Mesodermal cell (in vitro differentiated cells): ENCODE data around the gene FLRT1. TPM values are rescaled to one million over a fixed set of nuclear protein-coding genes. Genes with fewer than 3 reads are reported as not detected.
A peak's percentile ranks its signal among the peaks of the same experiment; 100 is the strongest.

Experiments
- H3K27ac ChIP-seq: 2 replicates; pipeline ENCODE4 v1.7.0; 2013; ENCODE audit warnings: mild to moderate bottlenecking, low read depth, low read length, moderate library complexity; ENCODE audit not compliant: severe bottlenecking
- H3K36me3 ChIP-seq: 2 replicates; pipeline ENCODE4 v1.7.1; 2013; ENCODE audit warnings: mild to moderate bottlenecking, low read length, moderate library complexity; ENCODE audit not compliant: control insufficient read depth, insufficient read depth
- H3K4me1 ChIP-seq: one replicate; pipeline ENCODE4 v1.7.1; 2013; ENCODE audit warnings: mild to moderate bottlenecking, low read length; ENCODE audit not compliant: insufficient read depth, control insufficient read depth, poor library complexity, severe bottlenecking
- H3K4me3 ChIP-seq: 2 replicates; pipeline ENCODE4 v1.7.0; 2013; ENCODE audit warnings: low read length, control low read depth, mild to moderate bottlenecking; ENCODE audit not compliant: insufficient read depth, poor library complexity, severe bottlenecking; ENCODE audit errors: extremely low read depth
- H3K9me3 ChIP-seq: 2 replicates; pipeline ENCODE4 v1.7.1; 2013; ENCODE audit warnings: mild to moderate bottlenecking, low read length, moderate library complexity; ENCODE audit not compliant: control insufficient read depth
- WGBS, 2 experiments: methylation state at CpG; one replicate each; pipeline ENCODE4 v1.1.5; 2013; ENCODE audit warnings: missing lambda C conversion rate in 2 of 2; ENCODE audit not compliant: insufficient coverage in 2 of 2; 5-methylcytosine and 5-hydroxymethylcytosine counted together
- polyA plus RNA-seq, 2 experiments: library from polyadenylated mRNA; stranded (reverse); fragments of 50-300 nt; gene quantifications; one replicate each; pipeline ENCODE4 v1.2.3, GENCODE V29; 2013

FLRT1 gene, protein sequence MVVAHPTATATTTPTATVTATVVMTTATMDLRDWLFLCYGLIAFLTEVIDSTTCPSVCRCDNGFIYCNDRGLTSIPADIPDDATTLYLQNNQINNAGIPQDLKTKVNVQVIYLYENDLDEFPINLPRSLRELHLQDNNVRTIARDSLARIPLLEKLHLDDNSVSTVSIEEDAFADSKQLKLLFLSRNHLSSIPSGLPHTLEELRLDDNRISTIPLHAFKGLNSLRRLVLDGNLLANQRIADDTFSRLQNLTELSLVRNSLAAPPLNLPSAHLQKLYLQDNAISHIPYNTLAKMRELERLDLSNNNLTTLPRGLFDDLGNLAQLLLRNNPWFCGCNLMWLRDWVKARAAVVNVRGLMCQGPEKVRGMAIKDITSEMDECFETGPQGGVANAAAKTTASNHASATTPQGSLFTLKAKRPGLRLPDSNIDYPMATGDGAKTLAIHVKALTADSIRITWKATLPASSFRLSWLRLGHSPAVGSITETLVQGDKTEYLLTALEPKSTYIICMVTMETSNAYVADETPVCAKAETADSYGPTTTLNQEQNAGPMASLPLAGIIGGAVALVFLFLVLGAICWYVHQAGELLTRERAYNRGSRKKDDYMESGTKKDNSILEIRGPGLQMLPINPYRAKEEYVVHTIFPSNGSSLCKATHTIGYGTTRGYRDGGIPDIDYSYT
- polyA plus RNA-seq (2013, experiment 1 of 2), result 0.63 TPM
- polyA plus RNA-seq (2013, experiment 2 of 2), result 0.51 TPM

DNA sequence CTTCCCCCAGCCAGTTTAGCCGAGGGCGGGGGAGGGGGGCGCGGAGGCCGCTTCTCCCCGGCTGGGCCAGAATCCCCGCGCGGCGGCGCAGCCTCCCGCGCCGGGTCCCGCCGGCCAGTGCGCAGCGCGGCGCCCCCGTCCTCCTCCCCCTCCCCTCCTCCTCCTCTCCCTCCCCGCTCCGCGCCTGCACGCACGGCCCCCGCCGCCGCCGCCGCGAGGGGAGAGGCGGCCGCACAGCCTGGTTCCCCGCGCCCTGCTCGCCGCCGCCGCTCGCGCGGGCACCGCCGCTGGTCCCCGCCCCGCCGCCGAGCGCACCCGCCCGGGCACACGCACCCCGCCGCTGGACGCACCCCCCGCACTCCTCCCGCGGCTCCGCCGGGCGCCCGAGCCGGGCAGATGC lies at the start of gene FLRT1:
TSS of gene FLRT1 (plus strand) at position 356 of the 400 bp plus-strand sequence. CDS start 80,337 bp downstream, outside the sequence.
- 0% methylated on average over 3 to 25 of the region's 64 CpGs for WGBS, 2 experiments
- Histone ChIP-seq H3K36me3 (no peaks in the 10 kb centered on the region), H3K9me3 (no peaks in the 10 kb centered on the region), H3K4me3 (peak within 1 kb of the TSS; percentile 37), H3K4me1 (peaks cover 3% of the 10 kb centered on the region), H3K27ac (no peak within 1 kb of the TSS)

DNA sequence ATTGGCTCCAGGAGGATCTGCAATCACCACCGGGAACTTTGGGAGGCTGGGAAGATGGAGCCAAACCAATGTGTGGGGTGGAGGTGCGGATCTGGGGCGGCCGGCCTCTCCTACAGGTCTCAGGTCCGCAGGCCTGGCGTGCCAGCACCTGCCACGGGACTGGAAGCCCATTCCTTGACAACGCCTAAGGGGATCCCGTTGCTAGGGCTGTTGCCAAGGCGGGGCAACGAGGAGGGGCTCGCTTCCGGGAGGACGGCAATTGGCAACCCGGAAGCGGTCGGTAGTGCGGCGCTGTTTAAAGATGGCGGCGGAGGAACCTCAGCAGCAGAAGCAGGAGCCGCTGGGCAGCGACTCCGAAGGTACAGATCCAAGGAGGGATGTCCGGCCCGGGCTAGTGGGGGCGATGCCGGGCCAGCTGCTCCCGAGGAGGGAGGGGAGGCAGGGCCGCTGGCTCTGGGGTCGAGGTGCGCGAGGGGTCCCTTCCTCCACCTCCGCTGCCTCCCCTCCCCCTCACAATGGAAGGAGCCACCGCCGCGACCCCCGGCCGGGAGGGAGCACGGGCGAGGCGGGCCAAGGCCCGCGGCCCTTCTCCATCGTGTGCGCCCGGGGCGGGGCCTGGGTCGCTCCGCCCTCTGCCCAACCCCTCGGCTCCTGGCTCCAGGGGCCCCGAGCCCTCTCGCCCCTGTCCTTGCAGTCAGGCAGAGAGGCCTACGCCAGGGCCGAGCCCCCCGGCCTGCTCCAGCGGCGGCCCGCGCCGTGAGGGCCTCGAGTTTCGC lies 49.4 kb upstream of the FLRT1 start, which contains the start of gene OTUB1:
TSS of gene OTUB1 (plus strand) at position 283 of the 776 bp plus-strand sequence. CDS start at position 302, 19 bp downstream.
- Histone ChIP-seq H3K36me3 (peaks cover 32% of the 10 kb centered on the region), H3K4me3 (peak within 1 kb of the TSS; percentile 77)
- 0 to 1% methylated on average over 41 to 42 of the region's 63 CpGs for WGBS, 2 experiments

DNA sequence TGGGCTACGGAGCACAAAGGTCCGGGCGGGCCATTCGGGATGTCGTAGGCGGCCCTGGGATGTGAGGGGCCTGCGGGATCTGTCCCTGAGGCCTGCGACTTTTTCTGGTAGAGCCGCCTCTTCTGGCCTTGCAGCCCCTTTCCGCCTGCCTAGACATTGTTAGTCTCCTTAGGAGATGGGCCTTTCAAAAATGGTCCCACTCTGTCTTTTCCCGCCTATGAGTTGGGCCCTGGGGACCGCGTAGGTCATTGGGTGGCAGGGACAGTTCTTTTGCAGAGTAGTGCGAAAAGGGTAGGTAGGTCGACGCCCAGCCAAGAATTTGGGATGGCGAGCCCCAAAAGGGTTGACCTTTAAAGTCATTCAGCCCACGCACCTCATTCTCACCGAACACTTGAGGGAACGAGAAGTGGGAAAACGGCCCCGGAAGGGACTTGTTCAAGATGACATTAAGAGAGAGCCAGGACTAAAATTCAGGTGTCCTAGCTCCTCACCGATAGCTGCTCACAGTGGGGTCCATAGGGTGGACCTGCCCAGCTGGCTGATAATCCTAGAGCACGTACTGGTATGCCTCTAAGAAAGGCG lies 48.7 kb upstream of the FLRT1 start:
- Histone ChIP-seq H3K4me1 (peaks cover 15% of the 10 kb centered on the region), H3K36me3 (peaks cover 36% of the 10 kb centered on the region), H3K27ac (peak overlapping the region; percentile 94), H3K4me3 (peak overlapping the region; percentile 77), H3K9me3 (no peaks in the 10 kb centered on the region)
- 35 to 39% methylated on average over 22 to 23 of the region's 25 CpGs for WGBS, 2 experiments

More for the DNA sequence above, 49.4 kb upstream of the FLRT1 start, which contains the start of gene OTUB1:
- Histone ChIP-seq H3K9me3 (no peaks in the 10 kb centered on the region), H3K27ac (peak within 1 kb of the TSS; percentile 94), H3K4me1 (peaks cover 16% of the 10 kb centered on the region)

DNA sequence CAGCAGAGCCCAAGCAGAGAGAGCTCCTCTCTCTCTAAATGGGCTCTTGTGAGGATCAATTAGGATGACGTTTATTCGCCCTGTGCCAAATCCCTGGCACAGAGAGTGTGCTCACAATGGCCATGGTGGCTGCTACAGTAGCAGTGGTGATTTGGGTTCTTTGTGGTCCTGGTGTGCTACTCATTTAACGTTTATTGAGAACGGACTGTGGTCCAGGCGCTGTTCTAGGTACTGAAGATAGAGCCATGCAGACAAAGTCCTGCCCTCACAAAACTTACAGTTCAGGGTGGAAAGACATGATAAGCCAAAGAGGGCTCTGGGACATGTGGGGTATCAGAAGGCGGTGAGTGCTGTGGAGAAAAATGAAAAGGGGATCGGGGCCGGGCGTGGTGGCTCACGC lies 44.2 kb upstream of the FLRT1 start:
- Histone ChIP-seq H3K9me3 (no peaks in the 10 kb centered on the region), H3K36me3 (peaks cover 61% of the 10 kb centered on the region), H3K4me1 (peaks cover 7% of the 10 kb centered on the region), H3K27ac (no peak overlapping the region), H3K4me3 (no peak overlapping the region)
- 99 to 100% methylated on average over 7 to 9 of the region's 10 CpGs for WGBS, 2 experiments

DNA sequence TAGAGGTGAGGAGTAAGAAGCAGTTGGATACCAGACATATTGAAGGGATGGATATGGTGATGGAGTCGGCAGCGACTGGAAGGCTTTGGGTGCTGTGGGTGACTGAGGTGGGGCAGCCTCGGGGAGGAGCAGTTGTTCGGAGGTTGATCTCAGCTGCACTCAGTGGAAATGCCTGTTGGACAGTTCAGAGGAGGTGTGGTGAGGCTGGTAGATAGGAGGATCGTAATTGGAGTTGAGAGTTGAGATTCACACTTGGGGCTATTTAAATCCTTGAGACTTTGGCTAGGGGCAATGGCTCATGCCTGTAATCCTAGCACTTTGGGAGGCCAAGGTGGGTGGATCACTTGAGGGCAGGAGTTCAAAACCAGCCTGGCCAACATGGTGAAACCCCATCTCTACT lies 42.6 kb upstream of the FLRT1 start:
- Histone ChIP-seq H3K4me3 (no peak overlapping the region), H3K9me3 (no peaks in the 10 kb centered on the region), H3K36me3 (peaks cover 71% of the 10 kb centered on the region), H3K4me1 (peaks cover 2% of the 10 kb centered on the region), H3K27ac (no peak overlapping the region)
- 94 to 97% methylated on average over 5 of the region's 5 CpGs for WGBS, 2 experiments

DNA sequence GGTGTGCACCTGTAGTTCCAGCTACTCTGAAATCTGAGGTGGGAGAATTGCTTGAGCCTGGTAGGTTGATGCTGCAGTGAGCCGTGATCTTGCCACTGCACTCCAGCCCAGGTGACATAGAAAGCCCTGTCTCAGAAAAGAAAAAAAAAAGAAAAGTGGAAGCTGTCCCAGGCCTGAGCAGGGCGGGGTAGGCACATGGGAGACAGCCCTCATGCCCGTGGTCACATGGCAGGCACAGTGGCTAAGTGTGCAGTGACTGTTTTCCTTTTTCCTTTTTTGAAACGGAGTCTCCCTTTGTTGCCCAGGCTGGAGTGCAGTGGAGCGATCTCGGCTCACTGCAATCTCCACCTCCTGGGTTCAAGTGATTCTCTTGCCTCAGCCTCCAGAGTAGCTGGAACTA lies 41.7 kb upstream of the FLRT1 start:
- H3K9me3 ChIP-seq, result no peaks in the 10 kb centered on the region
- 98% methylated on average over 5 to 6 of the region's 6 CpGs for WGBS, 2 experiments
- peaks cover 66% of the 10 kb centered on the region for H3K36me3 ChIP-seq
- peaks cover 8% of the 10 kb centered on the region for H3K4me1 ChIP-seq
- H3K4me3 ChIP-seq, result no peak overlapping the region
- H3K27ac ChIP-seq, result no peak overlapping the region

DNA sequence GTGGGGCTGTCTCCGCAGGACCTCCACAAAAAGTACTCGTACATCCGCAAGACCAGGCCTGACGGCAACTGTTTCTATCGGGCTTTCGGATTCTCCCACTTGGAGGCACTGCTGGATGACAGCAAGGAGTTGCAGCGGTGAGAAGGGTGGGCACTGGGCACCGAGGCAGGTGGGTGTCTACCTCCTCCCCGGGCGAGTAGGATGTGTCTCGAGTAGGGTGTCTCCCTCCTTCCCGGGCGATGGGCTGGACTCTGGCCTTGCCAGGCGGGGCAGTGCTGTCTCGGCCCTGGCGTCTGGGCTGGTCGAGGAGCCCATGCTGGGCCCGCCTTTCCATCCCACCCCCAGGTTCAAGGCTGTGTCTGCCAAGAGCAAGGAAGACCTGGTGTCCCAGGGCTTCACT lies 39.2 kb upstream of the FLRT1 start:
- Histone ChIP-seq H3K27ac (no peak overlapping the region), H3K9me3 (no peaks in the 10 kb centered on the region), H3K4me1 (peaks cover 11% of the 10 kb centered on the region), H3K4me3 (no peak overlapping the region), H3K36me3 (peaks cover 46% of the 10 kb centered on the region)
- 94 to 96% methylated on average over 17 to 18 of the region's 18 CpGs for WGBS, 2 experiments

DNA sequence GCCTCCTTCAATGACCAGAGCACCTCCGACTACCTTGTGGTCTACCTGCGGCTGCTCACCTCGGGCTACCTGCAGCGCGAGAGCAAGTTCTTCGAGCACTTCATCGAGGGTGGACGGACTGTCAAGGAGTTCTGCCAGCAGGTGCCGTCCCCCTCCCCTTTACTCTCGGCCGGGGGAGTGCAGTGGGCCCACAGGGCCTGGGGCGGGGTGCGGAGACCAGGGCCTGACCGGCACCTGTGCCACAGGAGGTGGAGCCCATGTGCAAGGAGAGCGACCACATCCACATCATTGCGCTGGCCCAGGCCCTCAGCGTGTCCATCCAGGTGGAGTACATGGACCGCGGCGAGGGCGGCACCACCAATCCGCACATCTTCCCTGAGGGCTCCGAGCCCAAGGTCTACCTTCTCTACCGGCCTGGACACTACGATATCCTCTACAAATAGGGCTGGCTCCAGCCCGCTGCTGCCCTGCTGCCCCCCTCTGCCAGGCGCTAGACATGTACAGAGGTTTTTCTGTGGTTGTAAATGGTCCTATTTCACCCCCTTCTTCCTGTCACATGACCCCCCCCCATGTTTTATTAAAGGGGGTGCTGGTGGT lies 38.5 kb upstream of the FLRT1 start:
- no peak overlapping the region for H3K27ac ChIP-seq
- H3K9me3 ChIP-seq, result no peaks in the 10 kb centered on the region
- H3K4me1 ChIP-seq, result peaks cover 11% of the 10 kb centered on the region
- 94 to 97% methylated on average over 23 to 25 of the region's 27 CpGs for WGBS, 2 experiments
- H3K36me3 ChIP-seq, result peaks cover 43% of the 10 kb centered on the region
- H3K4me3 ChIP-seq, result no peak overlapping the region

DNA sequence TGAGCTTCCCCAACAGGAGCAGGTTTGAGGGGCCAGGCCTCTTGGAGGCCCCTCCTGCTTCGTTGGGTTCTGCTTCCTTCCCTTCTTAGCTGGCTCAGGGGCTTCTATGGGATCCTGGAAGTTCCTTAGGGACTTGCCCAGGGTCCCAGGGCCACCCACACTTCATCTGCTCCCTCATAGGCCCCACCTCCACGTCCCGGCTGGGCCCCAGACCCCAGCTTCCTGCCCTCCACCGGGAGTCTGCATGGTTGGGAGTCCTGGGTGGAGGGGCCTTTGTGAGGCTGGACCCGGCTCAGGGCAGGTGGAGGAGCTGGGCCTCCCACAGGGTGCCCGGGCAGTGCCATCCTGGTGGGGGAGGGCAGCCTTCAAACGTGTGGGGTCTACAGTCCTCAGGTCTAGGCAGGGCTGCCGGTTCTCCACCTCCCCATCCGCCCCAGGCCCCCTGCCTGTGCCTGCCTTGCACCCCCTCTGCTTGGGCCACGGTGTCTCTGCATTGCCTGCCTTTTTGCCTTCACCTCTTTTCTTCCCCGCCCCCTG lies 37.9 kb upstream of the FLRT1 start:
- peaks cover 11% of the 10 kb centered on the region for H3K4me1 ChIP-seq
- no peaks in the 10 kb centered on the region for H3K9me3 ChIP-seq
- H3K27ac ChIP-seq, result no peak overlapping the region
- H3K36me3 ChIP-seq, result peaks cover 43% of the 10 kb centered on the region
- WGBS, 2 experiments, result 83 to 84% methylated on average over 7 to 10 of the region's 11 CpGs
- no peak overlapping the region for H3K4me3 ChIP-seq
